Colonic mucosa (tissue), 4 donors: ENCODE results near the gene NKD2. TPM values are rescaled to one million over a fixed set of nuclear protein-coding genes. Genes with fewer than 3 reads are reported as not detected.
A peak's percentile ranks its signal among the peaks of the same experiment; 100 is the strongest.

Source experiments
- DNase-seq: peaks from one replicate; pipeline ENCODE4 v3.0.0-alpha.2; 2020
- H3K27ac ChIP-seq: fragments of 200-600 bp; one replicate; pipeline ENCODE4 v1.8.0; 2021
- H3K27me3 ChIP-seq: fragments of 200-600 bp; one replicate; pipeline ENCODE4 v1.8.0; 2021
- H3K36me3 ChIP-seq: fragments of 200-600 bp; one replicate; pipeline ENCODE4 v1.8.0; 2021
- H3K4me1 ChIP-seq: fragments of 200-600 bp; one replicate; pipeline ENCODE4 v1.8.0; 2021; ENCODE audit warnings: mild to moderate bottlenecking
- H3K4me3 ChIP-seq: fragments of 200-600 bp; one replicate; pipeline ENCODE4 v1.8.0; 2021
- H3K9ac ChIP-seq, 2 donors: one replicate each; pipeline ENCODE4 v1.7.0; 2013; ENCODE audit warnings: control low read depth in 2 of 2, low read depth in 2 of 2, low read length in 2 of 2
- H3K9me3 ChIP-seq: fragments of 200-600 bp; one replicate; pipeline ENCODE4 v1.8.0; 2021
- CTCF ChIP-seq: fragments of 200-600 bp; IDR thresholded peaks from one replicate; pipeline ENCODE4 v1.8.0; 2022; ENCODE audit warnings: antibody characterized with exemption, mild to moderate bottlenecking
- intact Hi-C: fragments of 100-400 bp; cut with DNase I; formaldehyde crosslinking; loops from one replicate; pipeline ENCODE4 v1.14.1; 2022
- total RNA-seq, 2 donors: library from RNA; stranded (reverse); fragmentation: NEBNext Ultra II Directional in 1 of 2; extraction: Animal tissue kit (Norgen Biotek cat#: 25700) in 1 of 2; gene quantifications; one replicate each; pipeline ENCODE4 v1.2.1, GENCODE V29; 2021
- donor health status: healthy.
- donor health status: DM: no; HTN: no; CAD: no.
- donor health status: DM: no; HTN: no; CAD: no.

Gene NKD2
- total RNA-seq, 2 donors from 2014 or later: 0.94 to 1.9 TPM

DNA sequence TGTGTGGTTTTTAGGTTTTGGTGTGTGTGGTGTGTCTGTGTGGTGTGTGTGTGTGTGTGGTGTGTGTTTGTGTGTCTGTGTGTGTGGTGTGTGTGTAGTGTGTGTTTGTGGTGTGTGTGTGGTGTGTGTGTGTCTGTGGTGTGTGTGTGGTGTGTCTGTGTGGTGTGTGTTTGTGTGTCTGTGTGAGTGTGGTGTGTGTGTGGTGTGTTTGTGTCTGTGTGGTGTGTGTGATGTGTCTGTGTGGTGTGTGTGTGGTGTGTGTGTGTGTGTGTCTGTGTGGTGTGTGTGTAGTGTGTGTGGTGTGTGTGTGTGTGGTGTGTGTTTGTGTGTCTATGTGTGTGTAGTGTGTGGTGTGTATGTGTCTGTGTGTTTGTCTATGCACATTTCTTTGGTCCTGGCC, 25.0 kb upstream of the NKD2 start:
- intact Hi-C loops: no loop called here

GRCh38 chr5:984774-985173, 23.8 kb upstream of the NKD2 start:
- intact Hi-C loops: no loop called here
- H3K9me3 ChIP-seq: no peaks in the 10 kb centered on the region
- H3K9ac ChIP-seq: no peak overlapping the region
- no peak for DNase-seq
- H3K4me3 ChIP-seq: no peak overlapping the region
- no peaks in the 10 kb centered on the region for H3K4me1 ChIP-seq
- no peak for TF ChIP-seq CTCF
- no peaks in the 10 kb centered on the region for H3K36me3 ChIP-seq
- no peak overlapping the region for H3K27ac ChIP-seq
- no peaks in the 10 kb centered on the region for H3K27me3 ChIP-seq

More for the DNA sequence above, 25.0 kb upstream of the NKD2 start:
- H3K9ac ChIP-seq: no peak overlapping the region
- TF ChIP-seq CTCF: no peak
- H3K4me1 ChIP-seq: no peaks in the 10 kb centered on the region
- H3K9me3 ChIP-seq: no peaks in the 10 kb centered on the region
- no peaks in the 10 kb centered on the region for H3K27me3 ChIP-seq
- DNase-seq: no peak
- H3K36me3 ChIP-seq: no peaks in the 10 kb centered on the region
- no peak overlapping the region for H3K4me3 ChIP-seq
- no peak overlapping the region for H3K27ac ChIP-seq

GRCh38 chr5:987761-988160, 20.8 kb upstream of the NKD2 start:
- no peaks in the 10 kb centered on the region for H3K36me3 ChIP-seq
- H3K4me3 ChIP-seq: no peak overlapping the region
- H3K4me1 ChIP-seq: no peaks in the 10 kb centered on the region
- no peak overlapping the region for H3K27ac ChIP-seq
- no peak for DNase-seq
- H3K27me3 ChIP-seq: no peaks in the 10 kb centered on the region
- intact Hi-C loops: no loop called here
- no peak for TF ChIP-seq CTCF
- H3K9me3 ChIP-seq: no peaks in the 10 kb centered on the region
- H3K9ac ChIP-seq: no peak overlapping the region

- DNase-seq: no peak
- Histone ChIP-seq H3K9me3 (no peaks in the 10 kb centered on the region), H3K9ac (no peak overlapping the region), H3K36me3 (no peaks in the 10 kb centered on the region), H3K27me3 (no peaks in the 10 kb centered on the region), H3K27ac (no peak overlapping the region), H3K4me1 (no peaks in the 10 kb centered on the region), H3K4me3 (no peak overlapping the region)
- intact Hi-C loops: no loop called here
- no peak for TF ChIP-seq CTCF
Measured at GRCh38 chr5:988322-988721, 20.3 kb upstream of the NKD2 start.

DNA sequence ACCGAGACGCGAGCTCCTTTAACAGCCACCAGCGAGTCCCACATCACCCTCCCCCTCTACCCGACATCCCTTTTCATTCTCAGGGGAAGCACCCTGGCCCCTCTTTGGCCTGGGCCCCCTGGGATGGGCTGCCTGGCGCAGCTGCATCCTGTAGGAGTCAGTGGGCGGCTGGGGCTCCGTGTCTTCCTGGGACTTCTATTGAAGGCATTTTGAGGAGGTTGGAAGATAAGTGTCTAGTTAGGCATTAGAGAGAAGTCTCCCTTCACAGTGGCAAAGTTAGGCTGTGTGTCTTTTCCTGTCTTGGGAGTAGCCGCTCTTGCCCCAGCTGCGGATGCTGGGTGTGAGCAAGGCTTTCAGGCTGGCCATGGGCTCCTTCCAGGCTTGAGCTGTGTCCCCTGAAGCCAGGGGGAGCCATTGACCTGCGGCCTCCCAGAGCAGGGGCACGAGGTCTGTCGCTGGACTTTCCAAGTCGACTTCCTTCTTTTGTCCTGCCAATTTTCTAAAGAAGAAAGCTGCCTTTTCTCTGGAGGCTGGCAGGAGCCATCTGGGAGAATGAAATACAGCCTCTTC, 18.6 kb upstream of the NKD2 start:
- DNase-seq: peak; percentile 59
- Histone ChIP-seq H3K9me3 (no peaks in the 10 kb centered on the region), H3K27ac (peak overlapping the region; percentile 52), H3K27me3 (no peaks in the 10 kb centered on the region), H3K9ac (no peak overlapping the region), H3K4me1 (no peaks in the 10 kb centered on the region), H3K36me3 (no peaks in the 10 kb centered on the region), H3K4me3 (no peak overlapping the region)
- no peak for TF ChIP-seq CTCF
- intact Hi-C loops: no loop called here
